ENCODE results near the gene MRPL18.

MRPL18 gene

GRCh38 chr6:159800141-159800865 is 10.0 kb downstream of the MRPL18 start, which contains the start of gene PNLDC1:
Gene PNLDC1, plus strand, starts transcription at chr6:159800276. Its CDS starts 32 bp downstream, at chr6:159800308.
- Histone ChIP-seq H3K4me3 (ENCODE audit: low read depth, low read length) (no peak within 1 kb of the TSS), H3K36me3 (peaks cover 25% of the 10 kb centered on the region), H3K9me3 (no peaks in the 10 kb centered on the region), H3K4me1 (no peaks in the 10 kb centered on the region), H3K27me3 (no peaks in the 10 kb centered on the region)
- no peak for DNase-seq
- no peak for TF ChIP-seq CTCF (IDR thresholded peaks at IDR 0.05; ENCODE audit: low read depth, low read length)

- DNase-seq: no peak
- peaks cover 19% of the 10 kb centered on the region for H3K36me3 ChIP-seq
- H3K4me1 ChIP-seq: no peaks in the 10 kb centered on the region
- no peak for TF ChIP-seq CTCF (IDR thresholded peaks at IDR 0.05; ENCODE audit: low read depth, low read length)
- H3K27me3 ChIP-seq: no peaks in the 10 kb centered on the region
- no peaks in the 10 kb centered on the region for H3K9me3 ChIP-seq
- no peak overlapping the region for H3K4me3 ChIP-seq (ENCODE audit: low read depth, low read length)
Observed at GRCh38 chr6:159801935-159802334, 11.7 kb downstream of the MRPL18 start.

- DNase-seq: no peak
- Histone ChIP-seq H3K4me1 (no peaks in the 10 kb centered on the region), H3K4me3 (ENCODE audit: low read depth, low read length) (no peak overlapping the region), H3K27me3 (no peaks in the 10 kb centered on the region), H3K36me3 (no peaks in the 10 kb centered on the region), H3K9me3 (no peaks in the 10 kb centered on the region)
- TF ChIP-seq CTCF (IDR thresholded peaks at IDR 0.05; ENCODE audit: low read depth, low read length): no peak
Observed at GRCh38 chr6:159804504-159804903, 14.2 kb downstream of the MRPL18 start.

GRCh38 chr6:159805440-159806020 is 15.3 kb downstream of the MRPL18 start:
- DNase-seq: no peak
- Histone ChIP-seq H3K27me3 (no peaks in the 10 kb centered on the region), H3K36me3 (no peaks in the 10 kb centered on the region), H3K4me1 (no peaks in the 10 kb centered on the region), H3K4me3 (ENCODE audit: low read depth, low read length) (no peak overlapping the region), H3K9me3 (no peaks in the 10 kb centered on the region)
- no peak for TF ChIP-seq CTCF (IDR thresholded peaks at IDR 0.05; ENCODE audit: low read depth, low read length)

- no peak for TF ChIP-seq CTCF (IDR thresholded peaks at IDR 0.05; ENCODE audit: low read depth, low read length)
- H3K4me1 ChIP-seq: no peaks in the 10 kb centered on the region
- H3K4me3 ChIP-seq (ENCODE audit: low read depth, low read length): no peak overlapping the region
- no peaks in the 10 kb centered on the region for H3K27me3 ChIP-seq
- no peaks in the 10 kb centered on the region for H3K9me3 ChIP-seq
- no peaks in the 10 kb centered on the region for H3K36me3 ChIP-seq
- DNase-seq: no peak
Observed at GRCh38 chr6:159806021-159806458, 15.8 kb downstream of the MRPL18 start.

All from BE2C (cell line).